B cell (primary cell): ENCODE data around the gene SMIM30. TPM values are rescaled to one million over a fixed set of nuclear protein-coding genes. Genes with fewer than 3 reads are reported as not detected.
A peak's percentile ranks its signal among the peaks of the same experiment; 100 is the strongest.

Experiments
- ATAC-seq: fragments of 200-7000 bp; cut with Tn5 transposase; one replicate; pipeline ENCODE4 v1.10.0; 2021; ENCODE audit warnings: low read depth, mild to moderate bottlenecking, moderate number of reproducible peaks, moderate library complexity
- CTCF ChIA-PET: fragments of 350-600 bp; sonication (Branson Sonifier 250); formaldehyde crosslinking; loops from one replicate; lab custom pipeline; 2021; ENCODE audit warnings: antibody characterized with exemption, inconsistent platforms; lab: Charles Lee
- POLR2A ChIA-PET: fragments of 350-600 bp; sonication (Branson Sonifier 250); formaldehyde crosslinking; loops from one replicate; lab custom pipeline; 2021; ENCODE audit warnings: antibody characterized with exemption; lab: Charles Lee
- DNase-seq: peaks from one replicate; pipeline ENCODE4 v3.0.0; 2013
- H2AFZ ChIP-seq: 2 replicates; pipeline ENCODE4 v1.6.1; 2012; ENCODE audit warnings: mild to moderate bottlenecking, low read depth, low read length; ENCODE audit not compliant: insufficient read depth, poor library complexity, severe bottlenecking
- H3K27ac ChIP-seq, 2 donors: 1 replicate in 1 of 2; 2 replicates in 1 of 2; pipeline ENCODE4 v1.5.1; 2012 to 2013; ENCODE audit warnings: low read length in 2 of 2, mild to moderate bottlenecking in 2 of 2, moderate library complexity in 1 of 2
- H3K27me3 ChIP-seq, 4 experiments: fragments of 200-600 bp in 1 of 4; sonication (generic) in 1 of 4; replicated peaks in 1 of 4; 1 replicate in 2 of 4; 2 replicates in 2 of 4; pipeline versions ENCODE4 v1.6.1 to v1.7.0; 2013 to 2016; ENCODE audit warnings: low read length in 3 of 4, mild to moderate bottlenecking in 2 of 4, mixed read lengths in 1 of 4, moderate library complexity in 1 of 4; ENCODE audit not compliant: insufficient read depth in 4 of 4, control insufficient read depth in 3 of 4; ENCODE audit errors: control extremely low read depth in 1 of 4
- H3K36me3 ChIP-seq, 2 experiments: replicated peaks in 1 of 2; 1 replicate in 1 of 2; 2 replicates in 1 of 2; pipeline versions ENCODE4 v1.6.1 to v1.7.1; 2013; ENCODE audit warnings: low read length in 1 of 2; ENCODE audit not compliant: insufficient read depth in 2 of 2, control insufficient read depth in 1 of 2; ENCODE audit errors: control extremely low read depth in 1 of 2, extremely low read depth in 1 of 2
- H3K4me1 ChIP-seq, 2 donors: fragments of 200-600 bp in 1 of 2; sonication (generic) in 1 of 2; 1 replicate in 1 of 2; 2 replicates in 1 of 2; pipeline versions ENCODE4 v1.5.1 to v1.6.1; 2013 to 2017; ENCODE audit warnings: low read length in 2 of 2; ENCODE audit not compliant: control insufficient read depth in 2 of 2, insufficient read depth in 2 of 2
- H3K4me2 ChIP-seq: replicated peaks from 2 replicates; pipeline ENCODE3; 2012; ENCODE audit warnings: mild to moderate bottlenecking, low read depth, low read length; ENCODE audit not compliant: poor library complexity, severe bottlenecking
- H3K4me3 ChIP-seq, 5 experiments: fragments of 200-600 bp in 1 of 5; sonication (generic) in 1 of 5; 1 replicate in 3 of 5; 2 replicates in 2 of 5; pipeline versions ENCODE4 v1.5.1 to v1.7.0; 2011 to 2016; ENCODE audit warnings: low read length in 4 of 5, mild to moderate bottlenecking in 4 of 5, low read depth in 2 of 5, control low read depth in 1 of 5, moderate library complexity in 1 of 5; ENCODE audit not compliant: insufficient read depth in 1 of 5; ENCODE audit errors: control extremely low read depth in 1 of 5, extremely low read depth in 1 of 5
- H3K79me2 ChIP-seq: fragments of 200-600 bp; sonication (generic); one replicate; pipeline ENCODE4 v1.6.0; 2016; ENCODE audit warnings: low read length; ENCODE audit not compliant: control insufficient read depth, insufficient read depth
- H3K9ac ChIP-seq: fragments of 200-600 bp; sonication (generic); 2 replicates; pipeline ENCODE4 v1.6.1; 2017; ENCODE audit warnings: mild to moderate bottlenecking, low read length, moderate library complexity
- H3K9me3 ChIP-seq, 3 donors: one replicate each; pipeline versions ENCODE4 v1.6.1 to v1.7.1; 2013; ENCODE audit warnings: low read length in 2 of 3; ENCODE audit not compliant: control insufficient read depth in 2 of 3, insufficient read depth in 1 of 3; ENCODE audit errors: control extremely low read depth in 1 of 3
- H4K20me1 ChIP-seq: 2 replicates; pipeline ENCODE4 v1.6.0; 2012; ENCODE audit warnings: mild to moderate bottlenecking, low read length; ENCODE audit not compliant: insufficient read depth, control insufficient read depth, poor library complexity, severe bottlenecking
- H3K27ac Mint-ChIP-seq: one replicate; pipeline ENCODE4 v1.8.0; 2021; ENCODE audit warnings: mixed read lengths
- H3K27me3 Mint-ChIP-seq: one replicate; pipeline ENCODE4 v1.8.0; 2021; ENCODE audit warnings: mixed read lengths
- H3K4me1 Mint-ChIP-seq: one replicate; pipeline ENCODE4 v1.8.0; 2021; ENCODE audit warnings: mixed read lengths
- H3K4me3 Mint-ChIP-seq: one replicate; pipeline ENCODE4 v1.8.0; 2021; ENCODE audit warnings: mixed read lengths
- H3K9me3 Mint-ChIP-seq: one replicate; pipeline ENCODE4 v1.8.0; 2022; ENCODE audit warnings: mixed read lengths; ENCODE audit not compliant: insufficient read depth
- CTCF ChIP-seq: fragments of 200-600 bp; IDR thresholded peaks from one replicate; pipeline ENCODE4 v1.8.0; 2022; ENCODE audit warnings: antibody characterized with exemption, mild to moderate bottlenecking
- EZH2 ChIP-seq: IDR thresholded peaks from 2 replicates; pipeline ENCODE4 v1.6.1; 2012; ENCODE audit warnings: borderline replicate concordance, low read depth, mild to moderate bottlenecking, moderate library complexity, low read length; ENCODE audit not compliant: insufficient read depth, poor library complexity, severe bottlenecking
- WGBS: methylation state at CpG from one replicate; pipeline ENCODE4 v1.1.5; 2013; ENCODE audit warnings: missing lambda C conversion rate; ENCODE audit not compliant: insufficient coverage; 5-methylcytosine and 5-hydroxymethylcytosine counted together
- intact Hi-C: fragments of 100-400 bp; cut with micrococcal nuclease; formaldehyde crosslinking; loops from one replicate; pipeline ENCODE4 v1.10.0; 2022
- polyA plus RNA-seq: library from polyadenylated mRNA; depleted of rRNA; stranded (reverse); fragments of >200 nt; gene quantifications from 2 replicates; pipeline ENCODE4 v1.2.3, GENCODE V29; 2012
- total RNA-seq, 2 donors: library from RNA; stranded (reverse); fragments of 120-200 nt in 1 of 2; gene quantifications; 1 replicate in 1 of 2; 2 replicates in 1 of 2; pipeline versions ENCODE4 v1.2.3 to v1.2.4, GENCODE V29; 2013 to 2022

The SMIM30 gene
- total and polyA plus RNA-seq, 2 donors (not counting 1 experiment from before 2014, with no cell fraction given) = 7.2 to 24.4 TPM

- DNase-seq (peak; percentile 12), ATAC-seq (peak; percentile 33)
- Histone ChIP-seq H3K27me3 (peaks cover 0 to 31% (median 25%) of the 10 kb centered on the region in 4 experiments), H3K4me3 (peak within 1 kb of the TSS in 3 of 5 experiments; percentile 3 to 45 (median 35)), H3K9me3 (peaks cover 0 to 6% (median 0%) of the 10 kb centered on the region in 3 donors), H3K4me1 (peaks cover 6 to 11% of the 10 kb centered on the region in 2 donors), H3K79me2 (no peaks in the 10 kb centered on the region), H3K4me2 (peak within 1 kb of the TSS; percentile 70), H2AFZ (peak within 1 kb of the TSS; percentile 47), H3K27ac (no peak within 1 kb of the TSS), H4K20me1 (no peaks in the 10 kb centered on the region), H3K9ac (peak within 1 kb of the TSS; percentile 52), H3K36me3 (no peaks in the 10 kb centered on the region)
- Mint-ChIP-seq H3K27me3 (peaks cover 47% of the 10 kb centered on the region), H3K4me3 (peak within 1 kb of the TSS; percentile 65), H3K4me1 (peaks cover 14% of the 10 kb centered on the region), H3K27ac (no peak within 1 kb of the TSS), H3K9me3 (no peaks in the 10 kb centered on the region)
- POLR2A ChIA-PET = interaction anchor here (0.7 kb wide), 1 partner anchor 13 kb away, joined by 6 read pairs; no protein-coding TSS in a partner anchor
- intact Hi-C loops = no loop called here
- 2% methylated on average over 27 of the region's 29 CpGs for WGBS
- CTCF ChIA-PET = no interaction called here
- TF ChIP-seq EZH2 (no peak), CTCF (no peak)
These were observed 31.9 kb downstream of the SMIM30 start, which contains the start of gene GPR85 for GRCh38 chr7:113086431-113086888. TSS of gene GPR85 (minus strand) at chr7:113086827. CDS start at chr7:113084721, 2,106 bp downstream.

GRCh38 chr7:113085781-113086390, 32.5 kb downstream of the SMIM30 start:
- Histone ChIP-seq H3K4me2 (peak overlapping the region; percentile 70), H4K20me1 (no peaks in the 10 kb centered on the region), H3K27me3 (peaks cover 0 to 31% (median 25%) of the 10 kb centered on the region in 4 experiments), H3K27ac (no peak overlapping the region), H3K4me3 (peak overlapping the region in 1 of 5 experiments; percentile 45), H3K9me3 (peaks cover 0 to 6% (median 0%) of the 10 kb centered on the region in 3 donors), H3K4me1 (peaks cover 6 to 11% of the 10 kb centered on the region in 2 donors), H3K79me2 (no peaks in the 10 kb centered on the region), H3K36me3 (no peaks in the 10 kb centered on the region), H3K9ac (no peak overlapping the region), H2AFZ (no peak overlapping the region)
- Mint-ChIP-seq H3K4me3 (peak overlapping the region; percentile 65), H3K9me3 (no peaks in the 10 kb centered on the region), H3K27me3 (peaks cover 51% of the 10 kb centered on the region), H3K4me1 (peaks cover 14% of the 10 kb centered on the region), H3K27ac (no peak overlapping the region)
- intact Hi-C loops = no loop called here
- WGBS = 40% methylated on average over 3 of the region's 16 CpGs
- TF ChIP-seq EZH2 = no peak
- no peak for TF ChIP-seq CTCF
- ATAC-seq = no peak
- ChIA-PET CTCF (no interaction called here), POLR2A (interaction anchor here (0.7 kb wide), 1 partner anchor 13 kb away, joined by 6 read pairs; no protein-coding TSS in a partner anchor)
- DNase-seq = peak; percentile 11
